K562 (cell line): ENCODE data around the gene PBRM1. TPM values are rescaled to one million over a fixed set of nuclear protein-coding genes. Genes with fewer than 3 reads are reported as not detected.

Source experiments
- ATAC-seq: fragments of 200-7000 bp; cut with Tn5 transposase; 3 replicates; pipeline ENCODE4 v1.9.1; 2020; ENCODE audit warnings: moderate library complexity
- BruUV-seq: library from RNA; stranded (reverse); fragments of 400-500 nt; replicated peaks from 2 replicates; lab custom pipeline; 2021; lab: Mats Ljungman, UMichigan
- CTCF ChIA-PET: fragments of 300-600 bp; formaldehyde crosslinking; extraction: SDS; loops from one replicate; lab custom pipeline; 2021; ENCODE audit warnings: low intra/inter-chr PET ratio; lab: Yijun Ruan, JAX
- POLR2A ChIA-PET: fragments of 300-600, 350-650 bp; sonication (Branson Sonifier 250); formaldehyde crosslinking; extraction: SDS; loops from one replicate; lab custom pipeline; 2021; ENCODE audit warnings: antibody characterized with exemption, inconsistent platforms; lab: Yijun Ruan, JAX
- DNase-seq, 4 experiments: peaks; one replicate each; pipeline versions ENCODE4 v3.0.0 to v3.0.0-alpha.2; 2011 to 2018; ENCODE audit warnings: low spot score in 3 of 4, mixed read lengths in 3 of 4; ENCODE audit errors: extremely low read depth in 1 of 4
- FAIRE-seq: peaks from 2 replicates; lab custom pipeline; 2011; peaks lifted over from hg19 to GRCh38; lab: Jason Lieb, UNC
- H2AFZ ChIP-seq: 2 replicates; pipeline ENCODE4 v1.6.0; 2011; ENCODE audit warnings: low read depth, low read length, control low read depth, inconsistent platforms
- H3K27ac ChIP-seq: fragments of 200-600 bp; 3 replicates; pipeline ENCODE4 v1.8.0; 2011; ENCODE audit warnings: low read depth, mild to moderate bottlenecking, control low read depth, inconsistent platforms, low read length, moderate library complexity, mixed read lengths; ENCODE audit errors: extremely low read depth
- H3K27me3 ChIP-seq, 2 experiments: fragments of 300-600 bp in 1 of 2; 2 replicates in 1 of 2; 3 replicates in 1 of 2; pipeline versions ENCODE4 v1.6.0 to v1.8.0; 2011; ENCODE audit warnings: inconsistent platforms in 2 of 2, low read length in 2 of 2, mild to moderate bottlenecking in 1 of 2, mixed read lengths in 1 of 2, moderate library complexity in 1 of 2; ENCODE audit not compliant: control insufficient read depth in 2 of 2, insufficient read depth in 2 of 2
- H3K36me3 ChIP-seq: fragments of 300-600 bp; 3 replicates; pipeline ENCODE4 v1.8.0; 2011; ENCODE audit warnings: mild to moderate bottlenecking, low read length, inconsistent platforms; ENCODE audit not compliant: control insufficient read depth, insufficient read depth
- H3K4me1 ChIP-seq, 2 experiments: fragments of 200-600 bp in 1 of 2; replicated peaks in 1 of 2; 2 replicates in 1 of 2; 3 replicates in 1 of 2; pipeline versions ENCODE4 v1.5.1 to v1.8.0; 2011; ENCODE audit warnings: inconsistent platforms in 2 of 2, low read length in 2 of 2, mild to moderate bottlenecking in 1 of 2, mixed read lengths in 1 of 2, moderate library complexity in 1 of 2; ENCODE audit not compliant: control insufficient read depth in 2 of 2, insufficient read depth in 2 of 2
- H3K4me2 ChIP-seq: 2 replicates; pipeline ENCODE4 v1.6.1; 2011; ENCODE audit warnings: low read length, control low read depth, inconsistent platforms, mixed read lengths; ENCODE audit not compliant: insufficient read depth
- H3K4me3 ChIP-seq: fragments of 200-600 bp; sonication (generic), shearing (Covaris generic); 2 replicates; pipeline ENCODE4 v1.5.1; 2016; ENCODE audit warnings: control low read depth, inconsistent platforms
- H3K79me2 ChIP-seq: fragments of 200-600 bp; 3 replicates; pipeline ENCODE4 v1.8.0; 2011; ENCODE audit warnings: low read length, inconsistent platforms; ENCODE audit not compliant: control insufficient read depth, insufficient read depth
- H3K9ac ChIP-seq, 2 experiments: 2 replicates each; pipeline versions ENCODE4 v1.6.0 to v1.6.1; 2011; ENCODE audit warnings: low read depth in 2 of 2, low read length in 2 of 2, control low read depth in 1 of 2, inconsistent platforms in 1 of 2, mild to moderate bottlenecking in 1 of 2, mixed read lengths in 1 of 2; ENCODE audit not compliant: insufficient read depth in 1 of 2
- H3K9me1 ChIP-seq: one replicate; pipeline ENCODE4 v1.6.0; 2011; ENCODE audit warnings: inconsistent platforms, mild to moderate bottlenecking, low read length, moderate library complexity; ENCODE audit not compliant: control insufficient read depth, insufficient read depth
- H3K9me3 ChIP-seq: replicated peaks from 2 replicates; pipeline ENCODE4 v1.5.1; 2011; ENCODE audit warnings: low read depth, low read length, inconsistent platforms; ENCODE audit not compliant: control insufficient read depth, insufficient read depth
- H4K20me1 ChIP-seq: replicated peaks from 2 replicates; pipeline ENCODE4 v1.6.1; 2011; ENCODE audit warnings: low read length, inconsistent platforms, mixed read lengths; ENCODE audit not compliant: control insufficient read depth, insufficient read depth
- ETV1 ChIP-seq: fragments of 450-650 bp; conservative IDR thresholded peaks from 2 replicates; pipeline ENCODE4 v1.6.1; 2016; ENCODE audit warnings: missing genetic modification characterization, control low read depth, low read depth, missing compliant biosample characterization
- FOXA1 ChIP-seq: fragments of 450-650 bp; IDR thresholded peaks from 2 replicates; pipeline ENCODE4 v1.6.1; 2016; ENCODE audit warnings: mild to moderate bottlenecking, borderline replicate concordance
- FOXJ2 ChIP-seq: fragments of 200-800 bp; sonication (Bioruptor generic); IDR thresholded peaks from 2 replicates; pipeline ENCODE4 v1.6.1; 2016; ENCODE audit warnings: missing genetic modification characterization, missing compliant biosample characterization
- GABPA ChIP-seq: fragments of 200-800 bp; sonication (Bioruptor generic); conservative IDR thresholded peaks from 2 replicates; pipeline ENCODE4 v1.6.1; 2016; ENCODE audit warnings: low read depth, missing genetic modification characterization, missing compliant biosample characterization
- HMG20A ChIP-seq: fragments of 450-650 bp; formaldehyde crosslinking; conservative IDR thresholded peaks from 2 replicates; pipeline ENCODE4 v1.4.0; 2020; ENCODE audit warnings: mild to moderate bottlenecking, mixed read lengths
- ILK ChIP-seq: fragments of 450-650 bp; IDR thresholded peaks from 2 replicates; pipeline ENCODE4 v1.6.1; 2016; ENCODE audit warnings: missing genetic modification characterization, low read depth, mild to moderate bottlenecking, missing compliant biosample characterization, moderate library complexity, borderline replicate concordance
- LARP7 ChIP-seq: fragments of 450-650 bp; IDR thresholded peaks from 2 replicates; pipeline ENCODE4 v1.6.1; 2016
- MCM2 ChIP-seq: fragments of 450-650 bp; IDR thresholded peaks from 2 replicates; pipeline ENCODE4 v1.6.1; 2017; ENCODE audit warnings: low read depth, mild to moderate bottlenecking
- MED1 ChIP-seq: sonication (generic); formaldehyde crosslinking; IDR thresholded peaks from 2 replicates; pipeline ENCODE4 v1.8.1; 2023; ENCODE audit warnings: missing genetic modification reagents, borderline replicate concordance
- NCOA6 ChIP-seq: fragments of 450-650 bp; IDR thresholded peaks from 2 replicates; pipeline ENCODE4 v1.6.1; 2017; ENCODE audit warnings: mild to moderate bottlenecking
- PHF20 ChIP-seq: fragments of 450-650 bp; IDR thresholded peaks from 2 replicates; pipeline ENCODE4 v1.6.1; 2018; ENCODE audit not compliant: partially characterized antibody
- ZBTB8A ChIP-seq: fragments of 450-650 bp; IDR thresholded peaks from 2 replicates; pipeline ENCODE4 v1.6.1; 2018; ENCODE audit warnings: mild to moderate bottlenecking, moderate library complexity; ENCODE audit not compliant: partially characterized antibody
- ZNF24 ChIP-seq: fragments of 450-650 bp; IDR thresholded peaks from 2 replicates; pipeline ENCODE4 v1.6.1; 2016
- ZNF253 ChIP-seq: fragments of 250-450 bp; sonication (Bioruptor Pico); conservative IDR thresholded peaks from 2 replicates; pipeline ENCODE4 v1.6.1; 2021; ENCODE audit warnings: mild to moderate bottlenecking
- ZNF445 ChIP-seq: fragments of 250-450 bp; sonication (Bioruptor Pico); IDR thresholded peaks from 2 replicates; pipeline ENCODE4 v1.4.0; 2020; ENCODE audit warnings: low read depth, mild to moderate bottlenecking, moderate library complexity
- ZNF668 ChIP-seq: fragments of 250-450 bp; sonication (Bioruptor Pico); IDR thresholded peaks from 2 replicates; pipeline ENCODE4 v1.8.0; 2022; ENCODE audit warnings: mild to moderate bottlenecking, inconsistent platforms
- ZNF696 ChIP-seq: fragments of 250-450 bp; sonication (Bioruptor Pico); conservative IDR thresholded peaks from 2 replicates; pipeline ENCODE4 v1.4.0; 2020; ENCODE audit warnings: mild to moderate bottlenecking, moderate library complexity
- ZNF699 ChIP-seq: fragments of 250-450 bp; sonication (Bioruptor Pico); IDR thresholded peaks from 2 replicates; pipeline ENCODE4 v1.8.0; 2021; ENCODE audit warnings: mild to moderate bottlenecking, moderate library complexity; ENCODE audit not compliant: insufficient replicate concordance
- WGBS: fragments of 100-300 bp; shearing (Covaris generic); methylation state at CpG from one replicate; pipeline ENCODE4 v1.1.6; 2016; ENCODE audit warnings: low coverage, mixed read lengths; ENCODE audit not compliant: insufficient coverage; ENCODE audit errors: missing lambda C conversion rate; 5-methylcytosine and 5-hydroxymethylcytosine counted together
- in situ Hi-C: fragments of 300-500 bp; cut with MboI; formaldehyde crosslinking; loops from 4 replicates; pipeline ENCODE4 v1.15.0; 2018; ENCODE audit warnings: inconsistent platforms, mixed read lengths
- intact Hi-C: fragments of 100-400 bp; cut with micrococcal nuclease; formaldehyde crosslinking; loops from 2 replicates; pipeline ENCODE4 v1.14.2; 2022
- polyA plus RNA-seq, 8 experiments: library from polyadenylated mRNA; depleted of rRNA in 4 of 8; stranded (reverse) in 5 of 8; unstranded in 3 of 8; fragments of >200 nt; fragmentation: Nextera tagmentation in 2 of 8; fragmentation: Illumina TruSeq in 1 of 8; extraction: Ambion mirVana in 2 of 8; extraction: Trizol in 1 of 8; gene quantifications; 2 replicates each; pipeline versions ENCODE4 v1.2.1 to v1.2.3, GENCODE V29; 2011 to 2014; ENCODE audit warnings: inconsistent platforms in 1 of 8, missing spikeins in 1 of 8
- total RNA-seq, 7 experiments: library from RNA; depleted of rRNA in 6 of 7; stranded (reverse); fragments of >200 nt in 6 of 7; fragmentation: Illumina TruSeq in 2 of 7; extraction: Trizol in 2 of 7; gene quantifications; 2 replicates each; pipeline versions ENCODE4 v1.2.1 to v1.2.3, GENCODE V29; 2011 to 2021; ENCODE audit warnings: low replicate concordance in 1 of 7
- TF ChIP-seq, protein P1 (sequence below): fragments of 450-650 bp; formaldehyde crosslinking; IDR thresholded peaks from 2 replicates; pipeline ENCODE4 v1.4.0; 2020; ENCODE audit warnings: mild to moderate bottlenecking, moderate library complexity
- TF ChIP-seq, protein P2 (sequence below): fragments of 450-650 bp; IDR thresholded peaks from one replicate; pipeline ENCODE4 v1.6.1; 2018; ENCODE audit warnings: mild to moderate bottlenecking, moderate library complexity; ENCODE audit not compliant: partially characterized antibody

PBRM1 gene
- total and polyA plus RNA-seq, 9 of the 15 experiments (the other 6 are each of a cell fraction or from before 2014, with no cell fraction given) = 3.9 to 31.8 (median 19.0) TPM

DNA sequence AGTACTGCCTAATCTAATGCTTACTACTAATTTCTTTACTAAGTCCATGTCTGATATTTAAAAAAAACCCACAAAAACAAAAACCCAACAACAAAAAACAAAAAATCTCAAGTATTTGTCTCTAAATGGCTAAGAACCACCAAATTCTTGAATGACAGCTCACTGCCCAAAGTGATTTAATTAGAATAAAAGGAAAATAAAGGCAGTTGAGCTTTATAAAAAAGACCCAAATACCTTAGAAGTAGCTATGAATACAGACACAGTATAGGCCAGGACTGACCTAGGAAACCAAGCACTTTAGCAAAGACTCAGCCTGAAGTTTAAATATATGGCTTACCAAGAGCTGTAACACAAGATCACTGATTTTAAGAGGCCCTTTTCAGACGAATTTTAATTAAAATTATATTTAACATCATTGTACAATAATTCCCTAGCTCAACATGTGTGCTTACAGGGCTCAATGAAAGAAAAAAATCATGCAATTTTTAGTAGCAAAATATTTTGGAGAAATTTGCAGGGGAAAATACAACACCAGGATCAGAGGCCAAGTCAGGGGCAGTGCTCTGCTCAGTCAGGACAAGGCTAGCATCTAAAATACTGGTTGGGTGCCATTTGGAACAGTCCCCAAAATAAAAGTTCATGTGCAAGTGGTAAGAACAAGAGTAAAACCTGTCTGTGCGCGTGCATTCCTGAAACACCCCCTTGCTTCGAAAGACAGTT, 124.5 kb downstream of the PBRM1 start (continued):
- no peak for TF ChIP-seq MCM2
- no peak for TF ChIP-seq NCOA6
- no peak for TF ChIP-seq ZNF696 (CRISPR knock-in tag)
- TF ChIP-seq ZNF253 (CRISPR knock-in tag) = no peak
- no peak for TF ChIP-seq ETV1 (tag)
- TF ChIP-seq PHF20 = no peak
- no peak for TF ChIP-seq FOXA1
- TF ChIP-seq ZNF668 = no peak
- TF ChIP-seq, protein P1, sequence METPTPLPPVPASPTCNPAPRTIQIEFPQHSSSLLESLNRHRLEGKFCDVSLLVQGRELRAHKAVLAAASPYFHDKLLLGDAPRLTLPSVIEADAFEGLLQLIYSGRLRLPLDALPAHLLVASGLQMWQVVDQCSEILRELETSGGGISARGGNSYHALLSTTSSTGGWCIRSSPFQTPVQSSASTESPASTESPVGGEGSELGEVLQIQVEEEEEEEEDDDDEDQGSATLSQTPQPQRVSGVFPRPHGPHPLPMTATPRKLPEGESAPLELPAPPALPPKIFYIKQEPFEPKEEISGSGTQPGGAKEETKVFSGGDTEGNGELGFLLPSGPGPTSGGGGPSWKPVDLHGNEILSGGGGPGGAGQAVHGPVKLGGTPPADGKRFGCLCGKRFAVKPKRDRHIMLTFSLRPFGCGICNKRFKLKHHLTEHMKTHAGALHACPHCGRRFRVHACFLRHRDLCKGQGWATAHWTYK (CRISPR knock-in tag) = no peak

DNA sequence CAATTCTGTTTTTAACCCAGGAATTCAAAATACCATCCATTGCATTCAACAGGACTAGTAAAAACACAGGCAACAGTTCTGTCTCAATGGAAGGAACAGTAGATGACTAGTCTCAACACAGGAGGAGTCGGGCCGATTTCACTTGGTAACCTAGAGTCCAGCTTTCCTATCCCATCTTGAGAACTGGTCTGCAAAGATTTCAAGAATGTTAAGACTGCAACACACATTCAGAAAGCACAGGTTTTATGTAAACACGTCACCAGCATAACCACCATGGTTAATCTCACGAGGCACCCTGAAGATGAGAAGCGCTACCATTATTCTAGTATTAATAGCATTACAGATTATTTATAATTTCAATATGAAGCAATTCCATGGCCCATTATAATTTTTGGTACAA, 127.3 kb downstream of the PBRM1 start:
- intact Hi-C loops = no loop called here
- no peak overlapping the region for H3K9ac ChIP-seq
- ChIA-PET POLR2A (no interaction called here), CTCF (no interaction called here)
- H3K9me1 ChIP-seq = no peaks in the 10 kb centered on the region
- H3K27me3 ChIP-seq = no peaks in the 10 kb centered on the region
- no peak overlapping the region for H3K27ac ChIP-seq
- H3K4me1 ChIP-seq = peaks cover 0 to 4% of the 10 kb centered on the region in 2 experiments; a peak in 2 of 5 replicates
- no peak for FAIRE-seq
- H3K4me3 ChIP-seq = no peak overlapping the region
- no peak overlapping the region for H2AFZ ChIP-seq
- no peak overlapping the region for H3K4me2 ChIP-seq
- peaks cover 60% of the 10 kb centered on the region for H3K36me3 ChIP-seq
- no peak for ATAC-seq
- WGBS = 91% methylated on average over 5 of the region's 5 CpGs
- H3K79me2 ChIP-seq = no peaks in the 10 kb centered on the region
- in situ Hi-C loops = no loop called here
- 0 out of 2 replicates have a peak, but pooled peaks cover 4% of the 10 kb centered on the region for H4K20me1 ChIP-seq
- BruUV-seq = no TSS peak
- DNase-seq = no peak
- no peaks in the 10 kb centered on the region for H3K9me3 ChIP-seq
- TF ChIP-seq FOXJ2 (tag) (no peak), HMG20A (CRISPR knock-in tag) (no peak), GABPA (tag) (no peak), ZBTB8A (no peak), ZNF699 (CRISPR knock-in tag) (no peak), ILK (no peak), LARP7 (no peak), MED1 (CRISPR knock-in tag) (no peak), ZNF445 (CRISPR knock-in tag) (no peak), ZNF24 (no peak)
- TF ChIP-seq, protein P2, sequence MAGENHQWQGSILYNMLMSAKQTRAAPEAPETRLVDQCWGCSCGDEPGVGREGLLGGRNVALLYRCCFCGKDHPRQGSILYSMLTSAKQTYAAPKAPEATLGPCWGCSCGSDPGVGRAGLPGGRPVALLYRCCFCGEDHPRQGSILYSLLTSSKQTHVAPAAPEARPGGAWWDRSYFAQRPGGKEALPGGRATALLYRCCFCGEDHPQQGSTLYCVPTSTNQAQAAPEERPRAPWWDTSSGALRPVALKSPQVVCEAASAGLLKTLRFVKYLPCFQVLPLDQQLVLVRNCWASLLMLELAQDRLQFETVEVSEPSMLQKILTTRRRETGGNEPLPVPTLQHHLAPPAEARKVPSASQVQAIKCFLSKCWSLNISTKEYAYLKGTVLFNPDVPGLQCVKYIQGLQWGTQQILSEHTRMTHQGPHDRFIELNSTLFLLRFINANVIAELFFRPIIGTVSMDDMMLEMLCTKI = no peak
